ENCODE measurements around the gene RPS19. TPM values are rescaled to one million over a fixed set of nuclear protein-coding genes. Genes with fewer than 3 reads are reported as not detected.

Gene RPS19
- total RNA-seq, 1 experiment from 2014 or later: 1,363 TPM

DNA sequence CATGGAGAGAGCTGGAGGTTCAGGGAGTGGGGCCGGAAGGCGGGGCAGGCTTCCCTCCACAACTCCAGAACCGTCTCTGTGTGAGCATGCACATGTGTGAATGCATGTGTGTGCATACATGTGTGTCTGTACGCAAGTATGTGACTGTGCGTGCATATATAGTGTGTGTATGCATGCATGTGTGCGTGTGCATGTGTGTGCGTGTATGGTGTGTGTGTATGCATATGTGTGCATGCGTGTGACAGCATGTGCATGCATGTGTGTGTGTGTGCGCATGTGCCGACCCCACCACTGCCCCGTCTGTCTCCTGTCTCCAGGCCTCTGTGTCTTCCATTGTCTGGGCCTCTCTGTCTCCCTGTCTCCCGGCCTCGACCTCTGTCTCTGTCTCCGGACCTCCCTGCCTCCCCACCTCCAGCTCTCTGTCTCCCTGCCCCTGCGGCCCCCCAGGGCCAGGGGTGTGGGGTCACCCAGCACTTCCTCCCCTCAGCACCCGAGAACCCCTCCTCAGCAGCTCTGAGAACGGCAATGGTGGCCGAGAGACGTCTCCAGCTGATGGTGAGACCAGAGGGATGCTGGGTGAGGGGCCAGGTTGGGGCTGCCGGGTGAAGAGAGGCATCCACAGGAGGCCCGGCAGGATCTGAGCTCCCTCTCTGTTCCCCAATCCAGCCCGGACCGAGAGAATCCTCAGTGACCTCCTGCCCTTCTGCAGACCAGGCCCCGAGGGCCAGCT lies 45.4 kb downstream of the RPS19 start:
- Histone ChIP-seq H3K36me3 (peaks cover 63% of the 10 kb centered on the region), H3K4me3 (no peak overlapping the region), H3K9me3 (replicated peaks) (no peaks in the 10 kb centered on the region), H3K27ac (no peak overlapping the region), H3K4me1 (replicated peaks) (no peaks in the 10 kb centered on the region), H3K27me3 (replicated peaks) (peaks cover 5% of the 10 kb centered on the region; the same call in 1 of the 2 replicates)
- DNase-seq (ENCODE audit: low read depth in 1 of 2, low spot score in 2 of 2): no peak

GRCh38 chr19:41906271-41906670 lies 46.2 kb downstream of the RPS19 start:
- Histone ChIP-seq H3K27ac (no peak overlapping the region), H3K4me3 (no peak overlapping the region), H3K4me1 (replicated peaks) (no peaks in the 10 kb centered on the region), H3K36me3 (peaks cover 57% of the 10 kb centered on the region), H3K27me3 (replicated peaks) (peaks cover 12% of the 10 kb centered on the region), H3K9me3 (replicated peaks) (no peaks in the 10 kb centered on the region)
- DNase-seq (ENCODE audit: low read depth in 1 of 2, low spot score in 2 of 2): no peak

DNA sequence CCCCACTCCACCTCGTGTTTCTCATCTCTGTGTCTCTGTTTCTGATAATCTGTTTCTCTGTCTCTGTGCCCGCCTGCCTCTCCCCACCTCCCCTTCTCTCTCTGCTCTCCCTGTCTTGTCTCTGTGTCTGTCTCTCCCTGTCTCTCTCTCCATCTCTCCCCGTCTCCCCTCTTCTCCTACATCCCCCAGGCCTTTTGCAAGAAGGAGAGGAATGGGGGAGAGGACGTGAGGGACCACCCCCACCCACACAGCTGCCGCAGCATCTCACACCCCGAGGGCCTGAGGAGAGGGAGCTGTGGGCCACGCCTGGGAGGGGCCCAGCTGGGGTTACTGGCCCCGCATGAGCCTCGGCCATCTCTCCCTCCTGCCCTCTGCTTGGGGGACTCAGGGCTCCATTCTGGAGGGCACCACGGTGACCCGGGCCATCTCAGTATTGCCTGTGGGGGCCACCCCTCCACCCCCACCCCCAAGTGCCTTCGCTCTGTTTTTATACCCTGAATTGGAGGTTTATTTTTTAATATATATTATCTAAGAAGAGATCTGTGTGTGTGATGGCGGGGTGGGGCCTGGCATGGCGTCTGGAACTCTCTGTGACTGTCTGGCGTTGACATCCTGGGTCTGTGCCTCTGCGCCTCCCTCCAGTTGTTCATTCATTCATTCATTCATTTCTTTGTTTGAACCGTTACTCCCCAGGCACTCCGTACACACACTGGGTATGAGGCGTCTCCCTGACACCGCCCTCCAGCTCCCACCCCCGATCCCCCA lies 47.0 kb downstream of the RPS19 start:
- Histone ChIP-seq H3K4me3 (no peak overlapping the region), H3K27me3 (replicated peaks) (peaks cover 21% of the 10 kb centered on the region), H3K9me3 (replicated peaks) (no peaks in the 10 kb centered on the region), H3K27ac (no peak overlapping the region), H3K4me1 (replicated peaks) (no peaks in the 10 kb centered on the region), H3K36me3 (peaks cover 49% of the 10 kb centered on the region)
- DNase-seq (ENCODE audit: low read depth in 1 of 2, low spot score in 2 of 2): no peak

DNA sequence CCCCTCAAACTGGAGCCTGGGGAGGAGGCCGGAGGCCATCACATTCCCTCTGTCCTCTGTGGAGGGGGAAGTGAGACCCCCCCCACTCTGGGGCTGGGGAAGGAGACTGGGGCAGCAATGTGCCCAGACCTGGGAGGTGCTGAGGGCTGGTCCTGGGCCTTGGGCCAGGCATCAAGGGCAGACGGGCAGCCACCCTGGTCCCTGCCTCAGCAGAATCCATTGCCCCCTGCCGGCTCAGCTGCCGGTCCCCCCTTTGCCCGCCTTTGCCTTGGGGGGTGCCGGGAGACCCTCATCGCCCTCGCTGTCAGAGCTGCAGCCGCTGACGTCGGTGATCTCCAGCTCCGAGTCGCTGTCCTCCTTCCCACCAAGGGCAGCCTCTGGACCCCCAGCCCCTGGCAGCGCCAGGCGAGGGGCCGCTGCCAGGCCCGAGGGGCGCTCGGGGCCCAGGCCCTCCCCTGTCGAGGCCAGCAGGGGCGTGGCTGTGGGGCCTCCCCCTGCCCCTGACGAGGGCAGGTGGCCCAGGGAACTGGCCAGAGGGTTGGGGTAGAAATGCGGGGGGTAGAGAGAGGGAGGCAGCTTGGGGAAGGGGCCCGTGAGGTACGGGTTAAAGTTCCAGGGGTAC lies 48.0 kb downstream of the RPS19 start:
- no peak overlapping the region for H3K4me3 ChIP-seq
- DNase-seq (ENCODE audit: low read depth in 1 of 2, low spot score in 2 of 2): no peak
- no peaks in the 10 kb centered on the region for H3K9me3 ChIP-seq (replicated peaks)
- no peaks in the 10 kb centered on the region for H3K4me1 ChIP-seq (replicated peaks)
- peaks cover 28% of the 10 kb centered on the region for H3K27me3 ChIP-seq (replicated peaks)
- no peak overlapping the region for H3K27ac ChIP-seq
- peaks cover 39% of the 10 kb centered on the region for H3K36me3 ChIP-seq

GRCh38 chr19:41908724-41909464 lies 48.8 kb downstream of the RPS19 start:
- peaks cover 35% of the 10 kb centered on the region for H3K27me3 ChIP-seq (replicated peaks)
- no peaks in the 10 kb centered on the region for H3K9me3 ChIP-seq (replicated peaks)
- H3K36me3 ChIP-seq: peaks cover 31% of the 10 kb centered on the region
- no peak overlapping the region for H3K27ac ChIP-seq
- H3K4me1 ChIP-seq (replicated peaks): no peaks in the 10 kb centered on the region
- DNase-seq (ENCODE audit: low read depth in 1 of 2, low spot score in 2 of 2): no peak
- no peak overlapping the region for H3K4me3 ChIP-seq

DNA sequence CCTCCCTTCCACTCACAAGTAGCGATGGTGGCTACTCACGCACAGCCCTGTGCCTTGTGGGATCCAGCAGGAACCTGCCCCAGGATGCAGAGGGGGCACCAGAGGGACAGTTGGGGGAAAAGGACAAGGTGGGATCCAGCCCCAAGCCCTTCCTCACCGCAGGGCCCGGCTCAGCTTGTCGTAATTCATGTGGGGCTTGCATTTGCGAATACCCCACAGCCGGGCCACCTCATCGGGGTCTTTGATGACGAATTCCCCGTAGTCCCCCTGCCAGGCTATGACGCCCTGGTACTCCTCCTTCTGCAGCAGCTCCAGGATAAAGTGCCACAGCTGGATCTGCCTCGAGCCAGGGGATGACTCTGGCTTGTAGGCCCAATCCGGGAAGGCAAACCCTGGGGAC lies 49.7 kb downstream of the RPS19 start:
- DNase-seq (ENCODE audit: low read depth in 1 of 2, low spot score in 2 of 2): no peak
- Histone ChIP-seq H3K27ac (no peak overlapping the region), H3K36me3 (peaks cover 23% of the 10 kb centered on the region), H3K4me3 (no peak overlapping the region), H3K4me1 (replicated peaks) (no peaks in the 10 kb centered on the region), H3K27me3 (replicated peaks) (peaks cover 39% of the 10 kb centered on the region), H3K9me3 (replicated peaks) (no peaks in the 10 kb centered on the region)

GRCh38 chr19:41910240-41910991 lies 50.4 kb downstream of the RPS19 start:
- Histone ChIP-seq H3K4me3 (no peak overlapping the region), H3K4me1 (replicated peaks) (peaks cover 3% of the 10 kb centered on the region; the same call in 1 of the 2 replicates)

GRCh38 chr19:41910992-41911888 lies 51.2 kb downstream of the RPS19 start:
- H3K27ac ChIP-seq: no peak overlapping the region
- no peak overlapping the region for H3K4me3 ChIP-seq
- H3K9me3 ChIP-seq (replicated peaks): no peaks in the 10 kb centered on the region
- no peak for DNase-seq (ENCODE audit: low read depth in 1 of 2, low spot score in 2 of 2)
- H3K36me3 ChIP-seq: peaks cover 8% of the 10 kb centered on the region
- peaks cover 3% of the 10 kb centered on the region; the same call in 1 of the 2 replicates for H3K4me1 ChIP-seq (replicated peaks)
- H3K27me3 ChIP-seq (replicated peaks): peaks cover 49% of the 10 kb centered on the region

More at GRCh38 chr19:41910240-41910991, 50.4 kb downstream of the RPS19 start:
- peaks cover 42% of the 10 kb centered on the region for H3K27me3 ChIP-seq (replicated peaks)
- peaks cover 16% of the 10 kb centered on the region for H3K36me3 ChIP-seq
- DNase-seq (ENCODE audit: low read depth in 1 of 2, low spot score in 2 of 2): peak in 1 of 2 experiments; percentile 12
- H3K9me3 ChIP-seq (replicated peaks): no peaks in the 10 kb centered on the region
- H3K27ac ChIP-seq: no peak overlapping the region

- peaks cover 3% of the 10 kb centered on the region; the same call in 1 of the 2 replicates for H3K4me1 ChIP-seq (replicated peaks)
- no peak overlapping the region for H3K27ac ChIP-seq
- H3K9me3 ChIP-seq (replicated peaks): no peaks in the 10 kb centered on the region
- no peak for DNase-seq (ENCODE audit: low read depth in 1 of 2, low spot score in 2 of 2)
- peaks cover 58% of the 10 kb centered on the region for H3K27me3 ChIP-seq (replicated peaks)
- H3K4me3 ChIP-seq: no peak overlapping the region
- peaks cover under 1% of the 10 kb centered on the region; the same call in 1 of the 2 replicates for H3K36me3 ChIP-seq
These were observed 52.1 kb downstream of the RPS19 start for GRCh38 chr19:41911889-41912731.

- Histone ChIP-seq H3K9me3 (replicated peaks) (no peaks in the 10 kb centered on the region), H3K27ac (no peak overlapping the region), H3K4me1 (replicated peaks) (peaks cover 3% of the 10 kb centered on the region; the same call in 1 of the 2 replicates), H3K36me3 (no peaks in the 10 kb centered on the region), H3K27me3 (replicated peaks) (peaks cover 59% of the 10 kb centered on the region), H3K4me3 (no peak overlapping the region)
- DNase-seq (ENCODE audit: low read depth in 1 of 2, low spot score in 2 of 2): no peak
These were observed 53.0 kb downstream of the RPS19 start for GRCh38 chr19:41912899-41913537.
